DOHH2 (cell line): Measurements from ENCODE around the gene DACH1.

Experiments used
- H3F3A ChIP-seq: fragments of 200-600 bp; sonication (generic), shearing (Covaris generic); 2 replicates; pipeline ENCODE4 v1.6.0; 2016; ENCODE audit warnings: antibody characterized with exemption, mild to moderate bottlenecking; ENCODE audit not compliant: control insufficient read depth, insufficient read depth
- H3K27ac ChIP-seq: fragments of 200-600 bp; sonication (generic); 2 replicates; pipeline ENCODE4 v1.5.1; 2014; ENCODE audit warnings: low read depth, mild to moderate bottlenecking, low read length, moderate library complexity
- H3K27me3 ChIP-seq: fragments of 200-600 bp; sonication (generic); 2 replicates; pipeline ENCODE4 v1.6.1; 2014; ENCODE audit warnings: mild to moderate bottlenecking, low read length, mixed read lengths; ENCODE audit not compliant: control insufficient read depth
- H3K36me3 ChIP-seq: fragments of 200-600 bp; sonication (generic); 2 replicates; pipeline ENCODE4 v1.6.1; 2014; ENCODE audit warnings: mild to moderate bottlenecking, low read length, moderate library complexity, mixed read lengths; ENCODE audit not compliant: control insufficient read depth
- H3K4me1 ChIP-seq: fragments of 200-600 bp; sonication (generic); 2 replicates; pipeline ENCODE4 v1.6.1; 2014; ENCODE audit warnings: mild to moderate bottlenecking, low read length, mixed read lengths; ENCODE audit not compliant: control insufficient read depth
- H3K4me2 ChIP-seq: fragments of 200-600 bp; sonication (generic); 2 replicates; pipeline ENCODE4 v1.6.0; 2014; ENCODE audit warnings: mild to moderate bottlenecking, low read length, moderate library complexity
- H3K4me3 ChIP-seq: fragments of 200-600 bp; sonication (generic); 2 replicates; pipeline ENCODE4 v1.5.1; 2014; ENCODE audit warnings: mild to moderate bottlenecking, low read length, mixed read lengths
- H3K79me2 ChIP-seq: fragments of 200-600 bp; sonication (generic); 2 replicates; pipeline ENCODE4 v1.6.1; 2014; ENCODE audit warnings: mild to moderate bottlenecking, low read length, mixed read lengths; ENCODE audit not compliant: control insufficient read depth
- H3K9me2 ChIP-seq: fragments of 200-600 bp; sonication (generic); replicated peaks from 2 replicates; pipeline ENCODE4 v1.6.1; 2014; ENCODE audit warnings: mild to moderate bottlenecking, low read length, mixed read lengths; ENCODE audit not compliant: control insufficient read depth
- H3K9me3 ChIP-seq: fragments of 200-600 bp; sonication (generic); 2 replicates; pipeline ENCODE4 v1.6.1; 2014; ENCODE audit warnings: antibody characterized with exemption, low read length, mixed read lengths; ENCODE audit not compliant: control insufficient read depth, insufficient read depth
- H4K20me1 ChIP-seq: fragments of 200-600 bp; sonication (generic); 2 replicates; pipeline ENCODE4 v1.6.0; 2014; ENCODE audit warnings: low read depth, mild to moderate bottlenecking, antibody characterized with exemption, low read length, moderate library complexity; ENCODE audit not compliant: control insufficient read depth, insufficient read depth
- CTCF ChIP-seq: fragments of 200-600 bp; sonication (generic); IDR thresholded peaks from one replicate; pipeline ENCODE4 v1.5.1; 2014; ENCODE audit warnings: antibody characterized with exemption, mild to moderate bottlenecking, low read depth, low read length; ENCODE audit not compliant: poor library complexity, severe bottlenecking
- EZH2phosphoT487 ChIP-seq: fragments of 200-600 bp; sonication (generic); IDR thresholded peaks from 2 replicates; pipeline ENCODE4 v1.6.1; 2017; ENCODE audit warnings: borderline replicate concordance, mild to moderate bottlenecking, antibody characterized with exemption, low read length, moderate library complexity, mixed read lengths

The DACH1 gene

GRCh38 chr13:71866335-71867130 lies 471 bp downstream of the DACH1 start:
- no peaks in the 10 kb centered on the region for H3K9me2 ChIP-seq
- no peak overlapping the region for H3K27ac ChIP-seq
- H3K9me3 ChIP-seq: no peaks in the 10 kb centered on the region
- TF ChIP-seq CTCF (no peak), EZH2phosphoT487 (no peak)
- no peaks in the 10 kb centered on the region for H3K79me2 ChIP-seq
- no peak overlapping the region for H3K4me3 ChIP-seq
- 0 out of 2 replicates have a peak, but pooled peaks cover 2% of the 10 kb centered on the region for H3K27me3 ChIP-seq
- H3F3A ChIP-seq: no peaks in the 10 kb centered on the region
- no peak overlapping the region for H3K4me2 ChIP-seq
- H3K36me3 ChIP-seq: no peaks in the 10 kb centered on the region
- no peaks in the 10 kb centered on the region for H4K20me1 ChIP-seq
- no peaks in the 10 kb centered on the region for H3K4me1 ChIP-seq

GRCh38 chr13:71865874-71866334 lies 1.1 kb downstream of the DACH1 start:
- Histone ChIP-seq H3F3A (no peaks in the 10 kb centered on the region), H4K20me1 (no peaks in the 10 kb centered on the region), H3K4me1 (no peaks in the 10 kb centered on the region), H3K9me2 (no peaks in the 10 kb centered on the region), H3K4me3 (no peak overlapping the region), H3K9me3 (no peaks in the 10 kb centered on the region), H3K4me2 (no peak overlapping the region), H3K27me3 (0 out of 2 replicates have a peak, but pooled peaks cover 2% of the 10 kb centered on the region), H3K36me3 (no peaks in the 10 kb centered on the region), H3K79me2 (no peaks in the 10 kb centered on the region), H3K27ac (no peak overlapping the region)
- TF ChIP-seq EZH2phosphoT487 (no peak), CTCF (no peak)

- Histone ChIP-seq H4K20me1 (no peaks in the 10 kb centered on the region), H3K27ac (no peak overlapping the region), H3F3A (no peaks in the 10 kb centered on the region), H3K79me2 (no peaks in the 10 kb centered on the region), H3K9me2 (no peaks in the 10 kb centered on the region), H3K4me3 (no peak overlapping the region), H3K4me1 (no peaks in the 10 kb centered on the region), H3K9me3 (no peaks in the 10 kb centered on the region), H3K4me2 (no peak overlapping the region), H3K36me3 (no peaks in the 10 kb centered on the region), H3K27me3 (0 out of 2 replicates have a peak, but pooled peaks cover 2% of the 10 kb centered on the region)
- TF ChIP-seq CTCF (no peak), EZH2phosphoT487 (no peak)
These were observed 1.8 kb downstream of the DACH1 start for GRCh38 chr13:71864986-71865873.
